H9 (cell line): ENCODE measurements around the gene SLC34A1. TPM values are rescaled to one million over a fixed set of nuclear protein-coding genes. Genes with fewer than 3 reads are reported as not detected.

Experiments used
- DNase-seq: peaks from one replicate; pipeline ENCODE4 v3.0.0-alpha.2; 2017
- H2AFZ ChIP-seq: one replicate; pipeline ENCODE4 v1.6.1; 2013; ENCODE audit warnings: mild to moderate bottlenecking, low read length, control low read depth, moderate library complexity
- H2AK5ac ChIP-seq: 2 replicates; pipeline ENCODE4 v1.6.1; 2013; ENCODE audit warnings: low read length, control low read depth, mixed read lengths; ENCODE audit not compliant: insufficient read length
- H2BK120ac ChIP-seq: one replicate; pipeline ENCODE4 v1.6.1; 2013; ENCODE audit warnings: low read depth, mild to moderate bottlenecking, low read length, control low read depth, inconsistent platforms; ENCODE audit not compliant: poor library complexity, severe bottlenecking
- H2BK12ac ChIP-seq: 2 replicates; pipeline ENCODE4 v1.6.1; 2013; ENCODE audit warnings: low read length, control low read depth, mixed read lengths, low read depth; ENCODE audit not compliant: insufficient read length
- H2BK15ac ChIP-seq: 2 replicates; pipeline ENCODE4 v1.6.1; 2013; ENCODE audit warnings: low read depth, low read length, control low read depth
- H2BK20ac ChIP-seq: one replicate; pipeline ENCODE4 v1.6.1; 2013; ENCODE audit warnings: low read depth, mild to moderate bottlenecking, low read length, control low read depth, inconsistent platforms; ENCODE audit not compliant: poor library complexity, severe bottlenecking
- H2BK5ac ChIP-seq: 2 replicates; pipeline ENCODE4 v1.6.1; 2013; ENCODE audit warnings: low read length, control low read depth, mixed read lengths; ENCODE audit not compliant: insufficient read length
- H3K14ac ChIP-seq: 2 replicates; pipeline ENCODE4 v1.6.1; 2013; ENCODE audit warnings: low read length, control low read depth; ENCODE audit not compliant: insufficient read depth
- H3K18ac ChIP-seq: 2 replicates; pipeline ENCODE4 v1.6.1; 2013; ENCODE audit warnings: low read depth, mild to moderate bottlenecking, mixed read lengths, low read length, control low read depth; ENCODE audit not compliant: insufficient read length
- H3K23ac ChIP-seq: 2 replicates; pipeline ENCODE4 v1.6.1; 2013; ENCODE audit warnings: low read length, control low read depth, mixed read lengths, low read depth; ENCODE audit not compliant: insufficient read length
- H3K23me2 ChIP-seq: 2 replicates; pipeline ENCODE4 v1.6.1; 2013; ENCODE audit warnings: low read depth, mild to moderate bottlenecking, mixed read lengths, low read length, control low read depth; ENCODE audit not compliant: insufficient read length, poor library complexity, severe bottlenecking
- H3K27ac ChIP-seq: 2 replicates; pipeline ENCODE4 v1.5.1; 2013; ENCODE audit warnings: low read length, control low read depth, mixed read lengths, low read depth; ENCODE audit not compliant: insufficient read length
- H3K27me3 ChIP-seq: 2 replicates; pipeline ENCODE4 v1.6.1; 2013; ENCODE audit warnings: low read length, control low read depth, inconsistent platforms; ENCODE audit not compliant: insufficient read depth
- H3K4ac ChIP-seq: 2 replicates; pipeline ENCODE4 v1.6.1; 2013; ENCODE audit warnings: low read depth, mild to moderate bottlenecking, control low read depth, inconsistent platforms, low read length, moderate library complexity
- H3K4me1 ChIP-seq: 2 replicates; pipeline ENCODE4 v1.6.1; 2013; ENCODE audit warnings: low read length, control low read depth, inconsistent platforms; ENCODE audit not compliant: insufficient read depth
- H3K4me2 ChIP-seq: 2 replicates; pipeline ENCODE4 v1.6.1; 2013; ENCODE audit warnings: low read length, control low read depth, mixed read lengths; ENCODE audit not compliant: insufficient read length, insufficient read depth
- H3K56ac ChIP-seq: 2 replicates; pipeline ENCODE4 v1.6.1; 2013; ENCODE audit warnings: low read depth, mild to moderate bottlenecking, mixed read lengths, low read length, control low read depth; ENCODE audit not compliant: insufficient read length
- H3K79me1 ChIP-seq: 2 replicates; pipeline ENCODE4 v1.6.1; 2013; ENCODE audit warnings: low read depth, mild to moderate bottlenecking, moderate library complexity, low read length, control low read depth, inconsistent platforms; ENCODE audit not compliant: insufficient read depth, poor library complexity, severe bottlenecking
- H3K79me2 ChIP-seq: 2 replicates; pipeline ENCODE4 v1.6.1; 2013; ENCODE audit warnings: low read length, control low read depth, inconsistent platforms; ENCODE audit not compliant: insufficient read depth
- H3K9ac ChIP-seq: 2 replicates; pipeline ENCODE4 v1.6.1; 2013; ENCODE audit warnings: low read length, control low read depth, mixed read lengths; ENCODE audit not compliant: insufficient read length; ENCODE audit errors: extremely low read depth
- H3K9me3 ChIP-seq: one replicate; pipeline ENCODE4 v1.6.1; 2013; ENCODE audit warnings: low read depth, low read length, inconsistent platforms; ENCODE audit not compliant: control insufficient read depth
- H3T11ph ChIP-seq: one replicate; pipeline ENCODE4 v1.6.1; 2013; ENCODE audit warnings: mild to moderate bottlenecking, low read length, control low read depth, inconsistent platforms
- H4K20me1 ChIP-seq: one replicate; pipeline ENCODE4 v1.6.1; 2013; ENCODE audit not compliant: control insufficient read depth, insufficient read length, insufficient read depth
- H4K5ac ChIP-seq: 2 replicates; pipeline ENCODE4 v1.6.1; 2013; ENCODE audit warnings: low read depth, mild to moderate bottlenecking, mixed read lengths, low read length, control low read depth; ENCODE audit not compliant: insufficient read length
- H4K8ac ChIP-seq: replicated peaks from 2 replicates; pipeline ENCODE4 v1.6.1; 2013; ENCODE audit warnings: low read length, control low read depth, mixed read lengths, low read depth; ENCODE audit not compliant: insufficient read length
- H4K91ac ChIP-seq: 2 replicates; pipeline ENCODE4 v1.6.1; 2013; ENCODE audit warnings: low read depth, mild to moderate bottlenecking, moderate library complexity, mixed read lengths, low read length, control low read depth; ENCODE audit not compliant: insufficient read length
- H3K27ac Mint-ChIP-seq, 3 experiments: 2 replicates in 2 of 3; 3 replicates in 1 of 3; pipeline ENCODE4 v1.8.0; 2020 to 2021; ENCODE audit warnings: mixed read lengths in 3 of 3, mild to moderate bottlenecking in 1 of 3, moderate library complexity in 1 of 3
- H3K27me3 Mint-ChIP-seq: 2 replicates; pipeline ENCODE4 v1.8.0; 2021; ENCODE audit warnings: low read depth, mild to moderate bottlenecking, moderate library complexity, mixed read lengths
- H3K36me3 Mint-ChIP-seq, 3 experiments: 2 replicates in 2 of 3; 3 replicates in 1 of 3; pipeline ENCODE4 v1.8.0; 2020 to 2021; ENCODE audit warnings: low read depth in 3 of 3, mixed read lengths in 3 of 3; ENCODE audit not compliant: insufficient read depth in 1 of 3
- H3K4me1 Mint-ChIP-seq, 2 experiments: 2 replicates each; pipeline ENCODE4 v1.8.0; 2020; ENCODE audit warnings: mixed read lengths in 2 of 2
- H3K4me3 Mint-ChIP-seq, 2 experiments: 2 replicates in 1 of 2; 3 replicates in 1 of 2; pipeline ENCODE4 v1.8.0; 2020 to 2021; ENCODE audit warnings: mild to moderate bottlenecking in 2 of 2, mixed read lengths in 2 of 2, moderate library complexity in 1 of 2
- H3K9me3 Mint-ChIP-seq, 2 experiments: 2 replicates in 1 of 2; 3 replicates in 1 of 2; pipeline ENCODE4 v1.8.0; 2020; ENCODE audit warnings: mild to moderate bottlenecking in 2 of 2, mixed read lengths in 2 of 2, moderate library complexity in 1 of 2
- CTCF ChIP-seq: fragments of 200-600 bp; sonication (generic); conservative IDR thresholded peaks from 3 replicates; pipeline ENCODE4 v1.8.0; 2021; ENCODE audit warnings: antibody characterized with exemption, mild to moderate bottlenecking
- WGBS: extraction: QIAGEN DNeasy Blood & Tissue Kit; methylation state at CpG from one replicate; pipeline ENCODE4 v1.1.7; 2013; ENCODE audit warnings: missing lambda C conversion rate, low lambda C conversion rate, mixed read lengths; ENCODE audit not compliant: insufficient read length; ENCODE audit errors: extremely low coverage; 5-methylcytosine and 5-hydroxymethylcytosine counted together
- total RNA-seq: library from RNA; stranded (reverse); gene quantifications from 2 replicates; pipeline ENCODE4 v1.2.1, GENCODE V29; 2021

The SLC34A1 gene
- total RNA-seq, 1 experiment from 2014 or later = not detected

GRCh38 chr5:177443144-177443983, 59.1 kb downstream of the SLC34A1 start:
- no peak for DNase-seq
- Histone ChIP-seq H4K5ac (no peak overlapping the region), H3K23ac (no peak overlapping the region), H3K27me3 (no peaks in the 10 kb centered on the region; the same call in 1 of the 2 replicates), H3K4me2 (no peak overlapping the region), H4K20me1 (no peaks in the 10 kb centered on the region), H3K27ac (no peak overlapping the region), H3K14ac (no peak overlapping the region; the same call in 1 of the 2 replicates), H4K91ac (no peak overlapping the region), H2BK120ac (no peak overlapping the region), H4K8ac (no peak overlapping the region), H2AK5ac (no peak overlapping the region), H2BK5ac (no peak overlapping the region), H3K18ac (no peak overlapping the region), H2BK12ac (no peak overlapping the region), H3K4ac (no peak overlapping the region), H3K23me2 (peaks cover 7% of the 10 kb centered on the region), H2AFZ (no peak overlapping the region), H3K79me1 (no peaks in the 10 kb centered on the region), H2BK20ac (no peak overlapping the region), H3K79me2 (no peaks in the 10 kb centered on the region), H3K9ac (no peak overlapping the region), H3K4me1 (no peaks in the 10 kb centered on the region; the same call in 1 of the 2 replicates), H3T11ph (no peak overlapping the region), H3K56ac (no peak overlapping the region), H3K9me3 (no peaks in the 10 kb centered on the region), H2BK15ac (no peak overlapping the region)
- no peak for TF ChIP-seq CTCF
- H3K9me3 Mint-ChIP-seq = peaks cover 0 to 3% of the 10 kb centered on the region in 2 experiments; a peak in 1 of 5 replicates
- peaks cover 43 to 44% of the 10 kb centered on the region in 2 experiments for H3K4me1 Mint-ChIP-seq
- H3K27ac Mint-ChIP-seq = 0 out of 7 replicates have a peak overlapping the region, but pooled peaks of 1 of the 3 experiments have one; percentile 44
- peaks cover 13 to 30% (median 22%) of the 10 kb centered on the region in 3 experiments for H3K36me3 Mint-ChIP-seq
- peaks cover 20% of the 10 kb centered on the region for H3K27me3 Mint-ChIP-seq
- no CpG with 5 or more reads among the region's 15 CpGs for whole genome bisulfite sequencing
- H3K4me3 Mint-ChIP-seq = no peak overlapping the region
